Heart left ventricle (tissue), 16 donors: ENCODE measurements around the gene LOXL3. TPM values are rescaled to one million over a fixed set of nuclear protein-coding genes. Genes with fewer than 3 reads are reported as not detected.

ENCODE experiments used
- ATAC-seq, 4 donors: fragments of 200-7000 bp; cut with Tn5 transposase; one replicate each; pipeline ENCODE4 v1.9.1; 2020 to 2022; ENCODE audit warnings: moderate library complexity in 4 of 4, mild to moderate bottlenecking in 3 of 4, moderate number of reproducible peaks in 1 of 4
- DNase-seq, 5 donors: peaks; one replicate each; pipeline ENCODE4 v3.0.0-alpha.2; 2020
- H3K27ac ChIP-seq, 12 donors: fragments of 200-600 bp; sonication (generic) in 4 of 12; one replicate each; pipeline versions ENCODE4 v1.5.0 to v1.8.0; 2016 to 2022; ENCODE audit warnings: mild to moderate bottlenecking in 2 of 12
- H3K27me3 ChIP-seq, 9 donors: fragments of 200-600 bp; sonication (generic) in 2 of 9; one replicate each; pipeline versions ENCODE4 v1.5.1 to v1.8.0; 2016 to 2022; ENCODE audit warnings: mild to moderate bottlenecking in 3 of 9
- H3K36me3 ChIP-seq, 9 donors: fragments of 200-600 bp; sonication (generic) in 2 of 9; one replicate each; pipeline versions ENCODE4 v1.5.0 to v1.8.0; 2018 to 2022; ENCODE audit warnings: mild to moderate bottlenecking in 2 of 9
- H3K4me1 ChIP-seq, 12 donors: fragments of 200-600 bp; sonication (generic) in 4 of 12; one replicate each; pipeline versions ENCODE4 v1.5.0 to v1.8.0; 2016 to 2022; ENCODE audit warnings: mild to moderate bottlenecking in 3 of 12
- H3K4me3 ChIP-seq, 12 donors: fragments of 200-600 bp; sonication (generic) in 4 of 12; one replicate each; pipeline versions ENCODE4 v1.5.0 to v1.8.0; 2017 to 2022; ENCODE audit warnings: mild to moderate bottlenecking in 9 of 12, moderate library complexity in 4 of 12
- H3K9me3 ChIP-seq, 12 donors: fragments of 200-600 bp; sonication (generic) in 4 of 12; one replicate each; pipeline versions ENCODE4 v1.5.0 to v1.8.0; 2016 to 2022; ENCODE audit warnings: mild to moderate bottlenecking in 1 of 12
- POLR2A ChIP-seq, 2 donors: fragments of 450-650 bp; IDR thresholded peaks; one replicate each; pipeline ENCODE4 v1.6.1; 2017; ENCODE audit warnings: antibody characterized with exemption in 2 of 2, mild to moderate bottlenecking in 2 of 2, moderate library complexity in 2 of 2
- WGBS, 4 donors: extraction: QIAGEN DNeasy Blood & Tissue Kit in 2 of 4; methylation state at CpG; one replicate each; pipeline versions ENCODE4 v1.1.5 to v1.1.7; 2013 to 2018; 5-methylcytosine and 5-hydroxymethylcytosine counted together
- intact Hi-C, 10 donors: fragments of 100-400 bp; cut with DNase I; formaldehyde crosslinking; loops; one replicate each; pipeline versions ENCODE4 v1.11.1 to v1.14.2; 2022
- polyA plus RNA-seq, 2 donors: library from polyadenylated mRNA; stranded (reverse); fragments of 200-250 nt; gene quantifications; one replicate each; pipeline ENCODE4 v1.2.3, GENCODE V29; 2013
- total RNA-seq, 9 donors: library from RNA; depleted of rRNA in 2 of 9; stranded (reverse); fragments of >200 nt in 2 of 9; fragmentation: NEBNext Ultra II Directional in 3 of 9; extraction: Animal tissue kit (Norgen Biotek cat#: 25700) in 3 of 9; gene quantifications; one replicate each; pipeline versions ENCODE4 v1.1.0 to v1.2.4, GENCODE V29; 2016 to 2023
- TF ChIP-seq, protein P1 (sequence below), 12 donors: fragments of 200-600 bp; sonication (generic) in 4 of 12; IDR thresholded peaks; one replicate each; pipeline versions ENCODE4 v1.5.0 to v1.8.0; 2018 to 2022; ENCODE audit warnings: antibody characterized with exemption in 12 of 12, mild to moderate bottlenecking in 5 of 12
- donor health status: ischemic (EF 13 %, LVEDD 7.1; RV severe dilation, severe dysfunction).
- donor health status: healthy with polysubstance abuse.
- donor health status: DM: no; HTN: yes; CAD: no.
- donor health status: DM: no; HTN: no; CAD: no.
- donor health status: ischemic (EF 25% LVEDD 6.9; RV normal size, moderate dysfunction).
- donor health status: ischemic (EF 25% LVEDD 5.7; RV mildly dilated, moderate dysfunction).
- donor health status: healthy.
- donor health status: DM: yes; HTN: yes; CAD: no.
- donor health status: ischemic (EF 35%, LVEDD 5.7; RV mildly dilated, moderate dysfunction).
- donor health status: nonischemic (EF 11% LVEDD 7.7; RV severe dilation, severe dysfunction).
- donor health status: DM: yes; HTN: yes; CAD: no.
- donor health status: PGD.
- donor health status: ischemic (EF 29% LVEDD 5.4; RV normal size, mild dysfunction).
- donor health status: nonischemic (EF 23%, LVEDD 6.1; RV moderate dilation, normal function).

Gene LOXL3
- total and polyA plus RNA-seq, 11 donors: 1.5 to 8.7 (median 3.0) TPM

- Histone ChIP-seq H3K9me3 (no peaks in the 10 kb centered on the region), H3K27ac (no peak overlapping the region), H3K4me1 (peaks cover 0 to 38% (median 22%) of the 10 kb centered on the region in 12 donors), H3K27me3 (peaks cover 61 to 100% (median 99%) of the 10 kb centered on the region in 9 donors), H3K4me3 (peak overlapping the region; percentile 18 to 58 (median 39)), H3K36me3 (no peaks in the 10 kb centered on the region)
- 1 to 3% (median 2%) methylated on average over 15 to 72 of the region's 72 CpGs for WGBS, 4 donors
- ATAC-seq (peak in 3 of 4 donors; percentile 79 to 88 (median 86)), DNase-seq (peak; percentile 67 to 83 (median 75))
- TF ChIP-seq, protein P1, sequence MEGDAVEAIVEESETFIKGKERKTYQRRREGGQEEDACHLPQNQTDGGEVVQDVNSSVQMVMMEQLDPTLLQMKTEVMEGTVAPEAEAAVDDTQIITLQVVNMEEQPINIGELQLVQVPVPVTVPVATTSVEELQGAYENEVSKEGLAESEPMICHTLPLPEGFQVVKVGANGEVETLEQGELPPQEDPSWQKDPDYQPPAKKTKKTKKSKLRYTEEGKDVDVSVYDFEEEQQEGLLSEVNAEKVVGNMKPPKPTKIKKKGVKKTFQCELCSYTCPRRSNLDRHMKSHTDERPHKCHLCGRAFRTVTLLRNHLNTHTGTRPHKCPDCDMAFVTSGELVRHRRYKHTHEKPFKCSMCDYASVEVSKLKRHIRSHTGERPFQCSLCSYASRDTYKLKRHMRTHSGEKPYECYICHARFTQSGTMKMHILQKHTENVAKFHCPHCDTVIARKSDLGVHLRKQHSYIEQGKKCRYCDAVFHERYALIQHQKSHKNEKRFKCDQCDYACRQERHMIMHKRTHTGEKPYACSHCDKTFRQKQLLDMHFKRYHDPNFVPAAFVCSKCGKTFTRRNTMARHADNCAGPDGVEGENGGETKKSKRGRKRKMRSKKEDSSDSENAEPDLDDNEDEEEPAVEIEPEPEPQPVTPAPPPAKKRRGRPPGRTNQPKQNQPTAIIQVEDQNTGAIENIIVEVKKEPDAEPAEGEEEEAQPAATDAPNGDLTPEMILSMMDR (IDR thresholded peaks at IDR 0.05): no peak
- TF ChIP-seq POLR2A (IDR thresholded peaks at IDR 0.05): no peak
- intact Hi-C loops: no loop called here
Observed at GRCh38 chr2:74515981-74516633, 37.6 kb downstream of the LOXL3 start.

DNA sequence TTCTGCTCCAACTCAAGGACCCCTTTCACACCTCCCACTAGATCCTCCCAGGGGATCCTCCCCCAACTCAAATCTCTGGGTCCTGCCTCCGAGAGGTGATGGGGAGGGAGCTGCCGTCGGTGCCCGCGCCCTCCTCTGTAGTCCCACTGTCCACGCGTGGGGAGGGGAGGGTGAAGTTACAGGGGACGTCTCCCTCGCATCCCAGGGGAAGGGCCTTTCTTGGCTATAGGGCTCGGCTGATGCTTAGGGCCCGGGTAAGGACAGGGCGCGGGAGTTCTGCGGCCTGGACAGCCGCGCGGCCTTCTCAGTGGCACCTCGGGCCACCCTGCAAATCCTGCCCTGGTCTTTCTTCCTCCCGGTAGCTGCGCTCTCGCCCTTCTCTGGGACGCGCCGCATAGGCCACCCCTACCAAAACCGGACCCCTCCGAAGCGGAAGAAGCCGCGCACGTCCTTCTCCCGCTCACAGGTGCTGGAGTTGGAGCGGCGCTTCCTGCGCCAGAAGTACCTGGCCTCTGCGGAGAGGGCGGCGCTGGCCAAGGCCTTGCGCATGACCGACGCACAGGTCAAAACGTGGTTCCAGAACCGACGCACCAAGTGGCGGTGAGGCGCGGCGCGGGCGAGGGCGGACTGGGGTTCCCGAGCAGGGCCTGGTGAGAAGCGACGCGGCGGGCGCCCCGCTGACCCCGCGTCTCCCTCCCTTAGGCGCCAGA lies 38.3 kb downstream of the LOXL3 start:
- Histone ChIP-seq H3K27me3 (peaks cover 61 to 100% (median 99%) of the 10 kb centered on the region in 9 donors), H3K9me3 (no peaks in the 10 kb centered on the region), H3K27ac (no peak overlapping the region), H3K36me3 (no peaks in the 10 kb centered on the region), H3K4me3 (peak overlapping the region; percentile 18 to 58 (median 39)), H3K4me1 (peaks cover 0 to 38% (median 22%) of the 10 kb centered on the region in 12 donors)
- peak in 1 of 4 donors; percentile 5 for ATAC-seq
- intact Hi-C loops: no loop called here
- TF ChIP-seq, protein P1 (IDR thresholded peaks at IDR 0.05): no peak
- no peak for TF ChIP-seq POLR2A (IDR thresholded peaks at IDR 0.05)
- DNase-seq: no peak
- WGBS, 4 donors: 4 to 12% (median 8%) methylated on average over 11 to 60 of the region's 60 CpGs

DNA sequence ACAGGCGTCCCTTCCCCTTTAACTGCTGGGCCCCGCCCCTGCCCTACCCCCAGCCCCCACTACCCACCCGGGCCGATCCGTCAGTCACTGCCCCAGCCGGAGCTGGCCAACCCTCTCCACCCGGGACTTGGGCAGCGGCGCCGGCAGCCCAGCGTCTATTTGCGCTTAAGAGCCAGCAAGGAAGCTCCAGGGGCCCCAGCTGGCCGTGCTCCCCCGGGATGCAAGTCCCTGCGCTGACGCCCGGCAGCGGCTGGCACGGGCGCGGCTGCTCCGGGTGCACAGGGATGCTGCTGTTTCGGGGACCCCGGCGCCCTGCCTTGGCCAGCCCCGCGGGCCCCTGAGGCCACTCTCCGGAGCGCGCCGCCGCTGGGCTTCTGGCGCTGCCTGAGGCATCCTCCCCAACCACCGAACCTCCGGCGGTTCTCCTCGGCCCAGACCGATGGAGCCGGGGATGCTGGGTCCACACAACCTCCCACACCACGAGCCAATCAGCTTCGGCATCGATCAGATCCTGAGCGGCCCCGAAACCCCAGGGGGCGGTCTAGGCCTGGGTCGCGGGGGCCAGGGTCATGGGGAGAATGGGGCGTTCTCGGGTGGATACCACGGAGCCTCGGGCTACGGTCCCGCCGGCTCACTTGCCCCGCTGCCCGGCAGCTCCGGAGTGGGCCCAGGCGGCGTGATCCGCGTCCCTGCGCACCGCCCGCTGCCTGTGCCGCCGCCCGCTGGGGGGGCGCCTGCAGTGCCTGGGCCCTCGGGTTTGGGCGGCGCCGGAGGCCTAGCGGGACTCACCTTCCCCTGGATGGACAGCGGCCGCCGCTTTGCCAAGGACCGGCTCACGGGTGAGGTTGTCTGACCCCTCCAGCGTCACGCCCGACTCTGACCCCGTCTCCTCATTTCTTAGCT lies 39.1 kb downstream of the LOXL3 start, which contains the start of gene TLX2:
Gene TLX2 (plus strand): TSS at position 83 of the 903 bp plus-strand sequence. CDS start 357 bp downstream, at position 440.
- no peak within 1 kb of the TSS for H3K27ac ChIP-seq
- DNase-seq: peak in 1 of 5 donors; percentile 25
- H3K4me1 ChIP-seq: peaks cover 0 to 38% (median 22%) of the 10 kb centered on the region in 12 donors
- peak in 1 of 4 donors; percentile 18 for ATAC-seq
- H3K4me3 ChIP-seq: peak within 1 kb of the TSS in 3 of 12 donors; percentile 4 to 39 (median 16)
- TF ChIP-seq, protein P1 (IDR thresholded peaks at IDR 0.05): no peak
- TF ChIP-seq POLR2A (IDR thresholded peaks at IDR 0.05): no peak
- H3K27me3 ChIP-seq: peaks cover 61 to 100% (median 94%) of the 10 kb centered on the region in 9 donors
- WGBS, 4 donors: 2 to 5% (median 4%) methylated on average over 33 to 82 of the region's 82 CpGs
- no peaks in the 10 kb centered on the region for H3K36me3 ChIP-seq
- H3K9me3 ChIP-seq: no peaks in the 10 kb centered on the region
- intact Hi-C loops: no loop called here
